SIG-M5 treated with dmso at 0.1 percent for 504 hours (cell line): ENCODE data around the gene UACA.

Experiments used
- DNase-seq: peaks from one replicate; lab custom pipeline; 2025; ENCODE audit not compliant: unreplicated experiment; lab: John Stamatoyannopoulos, UW

The UACA gene

DNA sequence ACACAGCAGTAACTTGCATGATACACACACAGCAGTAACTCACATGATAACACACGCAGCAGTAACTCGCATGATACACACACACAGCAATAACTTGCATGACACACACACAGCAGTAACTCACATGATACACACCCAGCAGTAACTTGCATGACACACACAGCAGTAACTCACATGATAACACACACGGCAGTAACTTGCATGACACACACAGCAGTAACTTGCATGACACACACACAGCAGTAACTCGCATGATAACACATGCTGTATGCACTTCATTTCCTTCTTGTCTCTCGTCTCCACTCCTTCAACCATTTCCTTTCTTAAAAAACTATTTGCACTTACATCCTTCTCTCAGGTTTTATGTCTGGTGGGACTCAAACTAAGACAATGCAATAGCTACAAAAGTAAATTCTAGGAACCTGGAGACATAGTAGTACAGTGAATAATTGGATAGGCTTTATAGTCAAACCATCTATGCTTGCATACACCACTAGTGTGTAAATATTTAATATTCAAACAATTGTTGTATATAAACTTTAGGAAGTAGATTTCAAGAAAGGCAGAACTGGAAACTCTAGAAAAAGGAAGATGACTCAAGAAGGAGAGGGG is 130.8 kb downstream of the UACA start:
- DNase-seq, result peak; percentile 82

- no peak for DNase-seq
Measured at GRCh38 chr15:70632079-70632478, 131.3 kb downstream of the UACA start.

DNA sequence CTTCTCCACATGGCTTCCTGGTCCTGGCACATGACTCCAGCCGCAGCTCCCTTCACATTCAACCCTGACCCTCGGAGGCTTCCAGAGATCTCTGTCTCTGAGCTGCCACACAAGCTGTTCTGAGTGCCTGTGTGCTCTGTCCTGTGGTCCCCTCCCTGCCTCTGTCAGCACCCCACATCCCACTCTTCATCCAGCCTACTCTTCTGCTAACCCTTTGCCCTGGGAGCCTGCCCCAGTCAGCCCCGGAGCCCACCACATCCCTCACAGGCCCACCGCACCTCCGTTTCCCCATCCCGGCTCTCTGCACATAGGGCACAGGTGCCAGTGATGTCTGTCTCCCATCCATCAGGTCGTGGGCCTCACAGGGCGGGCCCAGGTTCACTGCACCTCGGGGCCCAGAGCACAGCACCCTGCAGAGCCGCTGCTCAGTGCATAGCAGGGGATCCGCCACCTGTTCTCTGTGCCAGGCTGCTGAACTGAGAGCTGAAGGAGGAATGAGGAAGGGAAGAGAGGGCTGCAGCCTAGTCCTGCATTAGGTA is 133.6 kb downstream of the UACA start:
- no peak for DNase-seq

DNA sequence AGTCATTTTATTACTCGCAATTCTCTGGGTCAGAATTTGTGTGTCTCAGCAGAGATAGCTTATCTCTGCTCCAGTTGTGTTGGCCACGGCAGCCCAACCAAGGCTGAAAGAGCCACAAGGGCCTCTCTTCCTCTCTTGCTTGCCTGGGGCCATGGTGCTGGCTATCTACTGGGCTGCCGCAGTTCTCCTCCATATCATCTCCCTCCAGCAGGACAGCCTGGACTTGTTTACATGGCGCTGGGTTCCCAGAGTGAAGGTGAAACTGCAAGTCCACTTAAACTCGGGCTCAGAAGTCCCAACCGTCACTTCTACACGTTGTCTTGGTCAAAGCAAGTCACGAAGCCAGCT is 134.8 kb downstream of the UACA start:
- no peak for DNase-seq

- DNase-seq, result peak; percentile 90
Measured at GRCh38 chr15:70627734-70628548, 135.4 kb downstream of the UACA start.

- DNase-seq, result no peak
Measured at GRCh38 chr15:70627322-70627721, 136.0 kb downstream of the UACA start.

GRCh38 chr15:70625438-70625837 is 137.9 kb downstream of the UACA start:
- peak; percentile 89 for DNase-seq

GRCh38 chr15:70625011-70625410 is 138.3 kb downstream of the UACA start:
- no peak for DNase-seq

GRCh38 chr15:70618929-70619328 is 144.4 kb downstream of the UACA start:
- no peak for DNase-seq

DNA sequence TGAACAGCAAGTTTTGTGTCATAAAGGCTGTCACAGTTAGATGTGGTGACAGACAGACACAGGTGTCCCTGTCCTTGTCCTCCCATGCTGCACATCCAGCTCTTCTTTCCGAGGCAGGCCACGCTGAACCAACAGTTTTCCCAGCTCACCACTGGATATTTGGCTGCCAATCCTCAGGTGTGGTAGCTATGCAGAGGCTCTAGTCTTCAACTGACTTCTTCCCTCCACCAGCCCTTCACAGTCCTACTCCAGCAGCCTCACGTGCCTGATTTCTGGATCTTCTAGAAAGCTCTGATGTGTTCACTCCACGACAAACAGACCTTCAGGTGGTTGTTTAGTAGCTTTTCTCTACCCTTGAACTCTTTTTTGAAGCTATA is 145.5 kb downstream of the UACA start:
- DNase-seq, result no peak

- DNase-seq, result no peak
Measured at GRCh38 chr15:70617076-70617910, 146.1 kb downstream of the UACA start.

DNA sequence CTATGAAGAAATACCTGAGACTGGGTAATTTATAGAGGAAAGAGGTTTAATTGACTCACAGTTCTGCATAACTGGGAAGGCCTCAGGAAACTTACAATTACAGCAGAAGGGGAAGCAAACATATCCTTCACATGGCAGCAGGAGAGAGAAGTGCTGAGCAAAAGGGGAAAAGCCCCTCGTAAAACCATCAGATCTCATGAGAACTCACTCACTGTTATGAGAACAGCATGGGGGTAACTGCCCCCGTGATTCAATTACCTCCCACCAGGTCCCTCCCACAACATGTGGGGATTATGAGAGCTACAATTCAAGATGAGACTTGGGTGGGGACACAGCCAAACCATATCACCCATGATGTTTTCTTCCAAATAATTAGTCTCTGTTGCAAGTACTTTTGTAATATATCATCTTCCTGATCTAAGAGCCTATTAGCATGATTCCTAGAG is 147.0 kb downstream of the UACA start:
- peak; percentile 14 for DNase-seq

DNA sequence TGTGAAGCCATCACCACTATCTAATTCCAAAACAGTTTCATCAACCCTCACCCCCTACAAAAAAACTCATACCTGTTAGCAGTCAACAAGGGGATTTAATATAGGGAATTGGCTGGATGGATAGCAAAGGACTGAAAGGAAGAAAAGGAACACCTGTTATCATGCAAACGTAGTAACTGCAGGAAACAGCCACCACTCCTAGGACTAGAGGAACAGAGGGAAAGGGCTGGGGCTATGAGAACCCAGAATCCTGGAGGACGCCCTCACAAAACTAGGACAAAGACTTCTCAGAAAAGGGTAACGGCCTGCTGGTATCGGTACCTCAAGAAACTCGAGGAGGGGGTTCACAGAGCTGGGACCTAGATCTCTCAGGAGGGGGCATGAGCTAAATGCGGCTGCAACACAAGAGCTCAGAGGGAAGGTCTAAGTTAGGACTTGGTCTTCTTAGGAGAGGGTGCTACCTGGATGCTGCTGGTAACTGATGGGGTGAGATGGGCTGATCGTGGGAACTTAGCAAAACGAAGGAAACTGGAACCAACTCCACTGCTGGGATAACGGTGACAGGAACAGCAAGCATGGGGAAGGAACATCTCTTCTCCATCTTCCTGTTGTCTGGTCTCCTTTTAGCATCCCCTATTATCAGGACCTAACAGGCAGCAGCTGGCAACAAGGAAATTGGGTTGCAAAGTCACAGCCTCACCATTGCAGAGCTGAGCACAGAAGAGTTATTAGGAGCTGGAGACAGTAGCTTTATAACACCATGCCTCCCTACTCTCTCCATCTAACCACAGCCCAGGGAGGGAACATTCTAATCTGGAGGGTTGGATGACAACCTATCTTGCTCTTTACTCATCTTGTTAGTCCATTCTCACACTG is 147.7 kb downstream of the UACA start:
- DNase-seq, result no peak

DNA sequence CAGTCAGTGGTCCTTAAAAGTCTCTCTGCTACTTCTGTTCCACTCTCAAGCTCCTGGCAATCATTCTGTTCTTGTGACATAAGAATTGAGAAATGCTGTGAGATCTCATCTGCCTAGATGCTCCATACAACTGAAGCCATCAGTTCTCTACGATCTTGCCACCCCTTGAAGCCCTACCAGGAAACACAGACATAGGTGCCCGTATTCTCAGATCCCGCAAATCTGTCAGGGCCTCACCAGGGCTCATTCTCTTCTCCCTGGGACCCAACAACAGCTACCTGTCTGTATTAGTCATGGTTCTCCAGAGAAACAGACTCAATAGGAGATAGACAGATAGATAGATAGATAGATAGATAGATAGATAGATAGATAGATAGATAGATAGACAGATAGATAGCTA is 149.1 kb downstream of the UACA start:
- DNase-seq, result no peak

DNA sequence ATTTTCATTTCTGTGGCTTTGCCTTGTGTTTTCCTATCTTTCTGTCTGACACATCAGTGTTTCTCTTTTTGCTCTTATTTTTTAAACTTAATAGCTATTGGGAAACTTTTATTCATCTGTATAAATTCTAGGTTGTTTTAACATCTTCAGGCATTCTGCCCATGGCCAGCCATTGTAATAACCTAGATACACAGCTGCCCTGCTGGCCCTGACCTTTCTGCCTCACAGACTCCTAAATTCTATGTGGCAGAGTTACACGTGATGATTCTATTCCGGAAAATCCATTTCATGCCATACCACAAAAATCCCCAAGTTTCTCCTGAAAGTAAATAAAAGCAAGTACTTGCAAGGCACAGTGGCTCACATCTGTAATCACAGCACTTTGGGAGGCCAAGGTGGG is 150.1 kb downstream of the UACA start:
- no peak for DNase-seq

GRCh38 chr15:70611286-70611685 is 152.1 kb downstream of the UACA start:
- no peak for DNase-seq

GRCh38 chr15:70610541-70610940 is 152.8 kb downstream of the UACA start:
- no peak for DNase-seq

GRCh38 chr15:70609889-70610288 is 153.5 kb downstream of the UACA start:
- no peak for DNase-seq

DNA sequence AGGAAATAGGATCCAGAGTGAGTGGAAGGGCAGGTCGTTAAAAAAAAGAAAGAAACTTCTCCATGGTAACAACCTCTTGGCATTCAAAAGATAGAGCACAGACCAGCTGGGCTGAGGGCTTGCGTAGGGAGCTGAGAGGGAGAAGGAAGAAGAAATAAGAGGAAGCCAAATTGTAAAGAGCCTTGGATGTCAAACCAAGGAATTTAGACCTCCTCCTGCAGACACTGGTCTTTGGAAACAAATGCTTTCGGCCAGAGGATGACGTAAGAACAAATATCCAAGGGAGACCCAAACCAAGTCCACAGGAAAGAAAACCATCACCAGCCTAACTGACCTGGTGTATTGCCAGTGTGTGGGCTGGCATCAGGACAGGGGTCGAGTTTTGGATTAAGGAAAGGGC is 155.2 kb downstream of the UACA start:
- no peak for DNase-seq

DNA sequence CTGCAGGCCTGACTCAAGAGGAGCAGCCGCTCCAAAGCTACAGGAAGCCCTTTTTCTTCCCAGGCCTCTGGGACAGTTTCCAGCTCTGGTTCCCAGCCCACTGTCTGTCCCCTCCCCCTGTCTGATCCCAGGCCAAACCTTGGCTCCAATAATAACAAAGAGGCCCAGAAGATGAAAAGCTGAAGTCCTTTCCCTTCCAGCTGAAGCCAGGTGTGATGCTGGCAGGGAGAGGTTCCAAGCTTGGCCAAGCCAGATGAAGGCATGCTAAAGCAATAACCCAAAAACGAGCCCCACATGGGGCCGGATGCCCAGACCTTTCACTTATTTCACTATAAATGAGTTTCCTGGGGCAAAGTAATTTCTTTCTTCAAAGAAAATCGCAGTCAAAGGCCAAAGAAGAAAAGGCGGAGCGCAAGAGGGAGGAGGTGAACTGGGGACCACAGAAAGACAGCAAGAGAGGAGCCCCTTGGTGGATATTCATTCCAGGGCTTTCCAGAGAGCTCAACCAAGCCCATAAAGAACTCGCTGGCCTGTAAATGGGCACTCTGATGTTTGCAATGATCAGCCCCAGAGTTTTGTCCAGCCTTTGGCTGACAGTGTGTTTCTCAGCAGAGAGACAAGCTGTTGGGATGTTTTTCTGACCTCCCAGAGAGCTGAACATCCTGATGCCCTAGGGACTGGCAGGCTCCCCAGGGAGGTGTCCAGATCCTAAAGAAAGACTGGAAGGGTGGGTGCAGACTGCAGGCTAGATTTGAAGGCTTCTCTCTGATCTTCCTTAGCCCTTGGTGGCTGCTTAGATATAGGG is 157.6 kb downstream of the UACA start:
- no peak for DNase-seq
